ENCODE data around the gene PRKCE.
"Not testable (repeated sequence)": the region's sequence is repeated elsewhere in the genome, so short reads cannot be mapped to it uniquely, and the experiment has no call there.

Gene PRKCE

DNA sequence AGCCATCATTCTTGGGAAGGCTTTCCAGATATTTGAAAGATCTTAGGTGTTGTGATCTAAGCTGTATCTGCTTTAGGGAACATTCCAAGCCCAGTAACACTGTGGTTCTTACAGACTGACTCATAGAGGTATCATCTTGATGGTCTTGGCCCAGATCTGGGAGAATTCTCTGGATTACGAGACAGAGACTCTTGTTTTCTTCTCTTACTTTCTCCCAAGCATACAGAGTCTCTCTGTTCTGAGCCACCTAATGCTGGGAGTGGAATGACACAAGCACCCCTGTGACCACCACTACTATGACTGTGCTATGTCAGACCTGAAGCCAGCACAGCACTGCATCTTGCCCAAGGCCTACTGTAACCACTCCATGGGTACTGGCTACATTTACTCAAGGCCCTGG lies 564.7 kb downstream of the PRKCE start:
- H3K4me1 ChIP-seq (ENCODE audit: control insufficient read depth in 2 of 2, insufficient read depth in 2 of 2, low read length in 2 of 2), result no peaks in the 10 kb centered on the region
- peaks cover 0 to 5% of the 10 kb centered on the region in 2 donors for H3K9me3 ChIP-seq (ENCODE audit: control insufficient read depth in 2 of 2, low read length in 2 of 2)
- H3K27ac ChIP-seq (ENCODE audit: low read depth in 2 of 2, low read length in 2 of 2), result no peak overlapping the region
- no peaks in the 10 kb centered on the region for H3K36me3 ChIP-seq (ENCODE audit: control insufficient read depth in 2 of 2, insufficient read depth in 2 of 2, low read length in 2 of 2)
- H3K4me3 ChIP-seq (ENCODE audit: low read length in 2 of 2), result no peak overlapping the region
- H3K27me3 ChIP-seq (ENCODE audit: control insufficient read depth in 2 of 2, insufficient read depth in 2 of 2, low read length in 2 of 2), result no peaks in the 10 kb centered on the region
- no peak overlapping the region for H3K9ac ChIP-seq (ENCODE audit: low read depth in 1 of 2, low read length in 2 of 2)

DNA sequence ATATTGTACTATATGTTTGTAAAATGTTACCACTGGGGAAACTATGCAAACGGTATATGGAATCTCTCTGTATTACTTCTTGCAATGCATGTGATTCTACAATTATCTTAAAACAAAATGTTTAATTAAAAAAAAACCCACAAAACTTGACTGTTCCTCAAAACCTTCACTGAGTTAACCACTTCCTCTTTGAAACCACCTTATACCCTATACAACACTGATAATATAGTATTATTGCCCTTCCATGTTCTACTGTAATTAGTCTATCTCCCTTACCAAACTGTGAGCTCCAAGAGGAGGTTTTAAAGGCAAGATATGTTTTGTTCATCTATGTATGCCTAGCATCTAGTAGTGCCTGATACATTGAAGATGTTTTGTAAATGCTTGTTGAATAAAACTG lies 572.0 kb downstream of the PRKCE start:
- H3K36me3 ChIP-seq (ENCODE audit: control insufficient read depth in 2 of 2, insufficient read depth in 2 of 2, low read length in 2 of 2); H3K4me1 ChIP-seq (ENCODE audit: control insufficient read depth in 2 of 2, insufficient read depth in 2 of 2, low read length in 2 of 2); H3K9ac ChIP-seq (ENCODE audit: low read depth in 1 of 2, low read length in 2 of 2); H3K27me3 ChIP-seq (ENCODE audit: control insufficient read depth in 2 of 2, insufficient read depth in 2 of 2, low read length in 2 of 2); H3K27ac ChIP-seq (ENCODE audit: low read depth in 2 of 2, low read length in 2 of 2); H3K4me3 ChIP-seq (ENCODE audit: low read length in 2 of 2); H3K9me3 ChIP-seq (ENCODE audit: control insufficient read depth in 2 of 2, low read length in 2 of 2): not testable (repeated sequence)

DNA sequence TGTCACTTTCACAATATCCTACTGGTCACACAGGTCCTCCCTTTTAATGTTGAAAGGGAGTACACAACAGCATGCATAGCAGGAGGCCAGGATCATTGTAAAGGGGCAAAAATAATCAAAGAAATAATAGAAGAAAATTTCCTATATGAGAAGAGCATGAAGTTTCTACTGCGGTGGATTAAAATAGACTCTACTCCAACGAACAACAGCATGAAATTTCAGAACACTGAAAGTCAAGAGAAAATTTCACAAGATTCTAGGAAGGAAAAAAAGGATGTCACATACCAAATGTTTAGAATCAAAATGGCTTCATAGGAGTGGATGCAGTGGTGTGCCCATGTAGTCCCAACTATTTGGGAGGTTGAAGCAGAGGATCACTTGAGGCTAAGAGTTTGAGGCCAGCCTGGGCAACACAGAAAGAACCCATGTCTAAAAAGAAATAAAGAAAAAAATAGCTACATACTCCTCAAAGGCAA lies 573.7 kb downstream of the PRKCE start:
- Histone ChIP-seq H3K9ac (ENCODE audit: low read depth in 1 of 2, low read length in 2 of 2) (no peak overlapping the region), H3K27me3 (ENCODE audit: control insufficient read depth in 2 of 2, insufficient read depth in 2 of 2, low read length in 2 of 2) (no peaks in the 10 kb centered on the region), H3K27ac (ENCODE audit: low read depth in 2 of 2, low read length in 2 of 2) (no peak overlapping the region), H3K4me1 (ENCODE audit: control insufficient read depth in 2 of 2, insufficient read depth in 2 of 2, low read length in 2 of 2) (no peaks in the 10 kb centered on the region), H3K9me3 (ENCODE audit: control insufficient read depth in 2 of 2, low read length in 2 of 2) (no peaks in the 10 kb centered on the region), H3K4me3 (ENCODE audit: low read length in 2 of 2) (no peak overlapping the region), H3K36me3 (ENCODE audit: control insufficient read depth in 2 of 2, insufficient read depth in 2 of 2, low read length in 2 of 2) (no peaks in the 10 kb centered on the region)

DNA sequence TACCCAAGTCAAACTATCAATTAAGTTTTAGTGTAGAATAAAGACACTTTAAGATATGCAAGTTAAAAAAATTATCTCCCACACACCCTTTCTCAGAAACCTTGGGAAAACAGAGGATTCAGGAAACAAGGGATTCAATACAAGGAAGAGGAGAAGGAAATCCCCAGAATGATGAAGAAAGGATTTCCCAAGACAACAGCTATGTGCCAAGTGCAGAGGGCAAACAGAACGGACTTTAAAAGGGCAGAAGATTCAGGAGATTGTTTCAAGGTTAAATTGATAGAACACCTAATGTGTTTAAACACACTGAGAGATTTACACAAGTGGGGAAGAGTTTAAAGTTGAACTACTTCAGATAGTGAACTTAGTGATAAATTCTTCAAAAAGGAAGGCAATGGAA lies 574.3 kb downstream of the PRKCE start:
- no peaks in the 10 kb centered on the region for H3K27me3 ChIP-seq (ENCODE audit: control insufficient read depth in 2 of 2, insufficient read depth in 2 of 2, low read length in 2 of 2)
- H3K27ac ChIP-seq (ENCODE audit: low read depth in 2 of 2, low read length in 2 of 2), result no peak overlapping the region
- H3K4me3 ChIP-seq (ENCODE audit: low read length in 2 of 2), result no peak overlapping the region
- H3K9ac ChIP-seq (ENCODE audit: low read depth in 1 of 2, low read length in 2 of 2), result no peak overlapping the region
- H3K9me3 ChIP-seq (ENCODE audit: control insufficient read depth in 2 of 2, low read length in 2 of 2), result no peaks in the 10 kb centered on the region
- no peaks in the 10 kb centered on the region for H3K4me1 ChIP-seq (ENCODE audit: control insufficient read depth in 2 of 2, insufficient read depth in 2 of 2, low read length in 2 of 2)
- no peaks in the 10 kb centered on the region for H3K36me3 ChIP-seq (ENCODE audit: control insufficient read depth in 2 of 2, insufficient read depth in 2 of 2, low read length in 2 of 2)

DNA sequence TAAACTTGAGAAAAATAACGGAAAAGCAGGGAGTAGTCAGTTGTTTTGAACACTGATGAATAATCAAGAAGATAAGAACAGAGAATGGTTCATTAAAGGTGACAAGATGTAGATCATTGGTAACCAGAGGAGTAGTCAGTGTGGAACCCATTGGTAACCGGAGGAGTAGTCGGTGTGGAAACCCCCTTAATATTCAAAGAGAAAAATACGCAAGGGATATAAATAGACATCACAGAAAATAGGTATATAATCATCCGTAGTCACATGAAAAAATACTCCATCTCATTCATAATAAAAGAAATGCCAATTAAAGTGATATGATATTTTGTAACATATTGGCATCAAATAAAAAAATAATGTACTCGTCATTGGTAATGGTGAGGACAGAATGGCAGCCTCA lies 575.1 kb downstream of the PRKCE start:
- no peaks in the 10 kb centered on the region for H3K36me3 ChIP-seq (ENCODE audit: control insufficient read depth in 2 of 2, insufficient read depth in 2 of 2, low read length in 2 of 2)
- no peaks in the 10 kb centered on the region for H3K9me3 ChIP-seq (ENCODE audit: control insufficient read depth in 2 of 2, low read length in 2 of 2)
- H3K27me3 ChIP-seq (ENCODE audit: control insufficient read depth in 2 of 2, insufficient read depth in 2 of 2, low read length in 2 of 2), result no peaks in the 10 kb centered on the region
- no peak overlapping the region for H3K27ac ChIP-seq (ENCODE audit: low read depth in 2 of 2, low read length in 2 of 2)
- no peak overlapping the region for H3K4me3 ChIP-seq (ENCODE audit: low read length in 2 of 2)
- no peak overlapping the region for H3K9ac ChIP-seq (ENCODE audit: low read depth in 1 of 2, low read length in 2 of 2)
- no peaks in the 10 kb centered on the region for H3K4me1 ChIP-seq (ENCODE audit: control insufficient read depth in 2 of 2, insufficient read depth in 2 of 2, low read length in 2 of 2)

DNA sequence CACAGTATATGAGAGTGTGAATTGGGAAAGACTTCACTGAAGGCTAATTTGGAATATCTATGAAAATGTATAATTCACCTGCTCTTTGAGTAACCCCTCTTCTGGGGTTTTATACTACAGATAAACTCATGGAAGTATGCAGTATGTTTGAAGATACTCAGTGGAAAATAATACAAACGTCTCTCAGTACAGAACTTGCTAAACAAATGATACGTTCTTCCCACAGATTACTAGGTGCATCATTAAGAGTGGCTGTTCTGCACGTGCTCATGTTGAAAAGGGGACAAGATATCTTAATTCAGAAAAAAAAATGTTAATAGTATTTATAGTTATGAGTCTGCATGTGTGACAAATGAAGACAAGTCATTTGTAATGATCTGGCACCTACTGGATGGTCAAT lies 575.5 kb downstream of the PRKCE start:
- Histone ChIP-seq H3K4me1 (ENCODE audit: control insufficient read depth in 2 of 2, insufficient read depth in 2 of 2, low read length in 2 of 2) (no peaks in the 10 kb centered on the region), H3K27me3 (ENCODE audit: control insufficient read depth in 2 of 2, insufficient read depth in 2 of 2, low read length in 2 of 2) (no peaks in the 10 kb centered on the region), H3K9ac (ENCODE audit: low read depth in 1 of 2, low read length in 2 of 2) (no peak overlapping the region), H3K36me3 (ENCODE audit: control insufficient read depth in 2 of 2, insufficient read depth in 2 of 2, low read length in 2 of 2) (no peaks in the 10 kb centered on the region), H3K27ac (ENCODE audit: low read depth in 2 of 2, low read length in 2 of 2) (no peak overlapping the region), H3K4me3 (ENCODE audit: low read length in 2 of 2) (no peak overlapping the region), H3K9me3 (ENCODE audit: control insufficient read depth in 2 of 2, low read length in 2 of 2) (no peaks in the 10 kb centered on the region)

DNA sequence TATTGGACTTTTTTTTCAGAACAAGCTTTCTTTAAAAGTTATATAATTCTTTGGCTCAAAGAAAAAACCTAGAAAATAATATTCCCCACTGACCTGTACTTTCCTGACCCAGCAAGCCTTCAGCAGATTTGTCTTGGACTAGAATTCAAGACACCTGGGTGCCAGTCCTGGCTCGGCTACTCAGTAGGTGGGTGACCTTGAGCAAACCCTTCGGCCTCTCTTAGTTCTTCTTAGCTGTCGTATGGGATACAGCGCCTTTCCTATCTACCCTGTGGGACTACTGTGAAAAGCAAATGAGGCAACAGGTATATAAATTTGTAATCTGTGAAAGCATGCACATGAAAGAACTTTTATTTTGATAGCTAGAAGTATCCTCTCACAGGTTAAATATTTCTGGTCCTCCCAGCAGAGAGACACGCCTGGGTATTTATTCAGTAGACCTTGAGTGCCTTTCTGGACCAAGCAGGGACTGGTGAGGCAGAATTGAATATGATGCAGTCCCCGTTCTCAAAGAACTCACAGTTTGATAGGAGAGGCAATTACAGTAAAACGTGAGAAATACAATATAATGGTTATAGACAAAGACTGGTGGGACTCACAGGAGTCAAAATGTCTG lies 576.3 kb downstream of the PRKCE start:
- H3K27me3 ChIP-seq (ENCODE audit: control insufficient read depth in 2 of 2, insufficient read depth in 2 of 2, low read length in 2 of 2), result no peaks in the 10 kb centered on the region
- H3K9me3 ChIP-seq (ENCODE audit: control insufficient read depth in 2 of 2, low read length in 2 of 2), result no peaks in the 10 kb centered on the region
- no peak overlapping the region for H3K27ac ChIP-seq (ENCODE audit: low read depth in 2 of 2, low read length in 2 of 2)
- no peaks in the 10 kb centered on the region for H3K36me3 ChIP-seq (ENCODE audit: control insufficient read depth in 2 of 2, insufficient read depth in 2 of 2, low read length in 2 of 2)
- H3K4me3 ChIP-seq (ENCODE audit: low read length in 2 of 2), result no peak overlapping the region
- no peaks in the 10 kb centered on the region for H3K4me1 ChIP-seq (ENCODE audit: control insufficient read depth in 2 of 2, insufficient read depth in 2 of 2, low read length in 2 of 2)
- H3K9ac ChIP-seq (ENCODE audit: low read depth in 1 of 2, low read length in 2 of 2), result no peak overlapping the region

DNA sequence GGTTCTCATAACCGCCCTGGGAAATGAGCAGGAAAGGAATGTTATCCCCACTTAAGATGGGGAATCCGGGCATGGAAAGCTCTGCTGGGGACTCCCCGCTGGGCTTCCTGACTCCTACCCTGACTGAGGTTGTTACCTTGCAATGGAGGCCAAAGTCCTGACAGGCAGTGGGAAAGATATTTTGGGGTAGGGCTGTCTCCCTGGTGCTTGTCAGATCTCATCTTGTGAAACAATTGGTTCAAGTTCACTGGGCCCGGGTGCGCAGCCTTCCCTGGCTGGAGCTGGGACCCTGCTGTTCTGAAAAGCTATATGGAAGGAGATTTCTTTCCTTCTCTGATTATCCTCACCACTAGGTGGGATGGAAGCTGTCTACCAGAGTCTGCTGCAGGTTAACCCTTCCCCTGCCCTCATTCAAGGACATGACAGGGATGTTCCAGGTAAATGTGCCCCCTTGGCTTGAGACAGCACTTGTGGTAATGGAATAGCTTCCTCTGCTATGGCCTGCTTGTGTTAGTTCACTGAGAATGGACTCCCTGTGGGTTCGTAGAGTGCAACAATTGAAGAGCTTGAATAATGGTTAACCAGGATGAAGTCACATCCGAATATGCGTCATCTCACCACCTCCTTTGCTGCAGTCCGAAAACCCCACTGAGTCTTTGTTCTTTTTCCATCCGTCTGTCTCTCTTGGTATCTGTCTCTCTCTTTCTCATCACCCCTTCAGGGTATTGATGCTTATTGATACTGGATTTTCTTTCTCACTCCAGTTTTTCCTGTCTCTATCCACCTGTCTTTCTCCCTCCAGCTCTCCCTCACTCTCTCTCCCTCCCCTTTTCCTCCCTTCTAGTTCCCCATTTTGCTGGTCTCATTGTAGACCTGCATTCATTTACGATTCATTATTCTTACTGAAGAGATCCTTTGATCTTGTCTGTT lies 577.9 kb downstream of the PRKCE start:
- Histone ChIP-seq H3K9me3 (ENCODE audit: control insufficient read depth in 2 of 2, low read length in 2 of 2) (no peaks in the 10 kb centered on the region), H3K27ac (ENCODE audit: low read depth in 2 of 2, low read length in 2 of 2) (peak overlapping the region in 1 of 2 donors; percentile 32), H3K4me1 (ENCODE audit: control insufficient read depth in 2 of 2, insufficient read depth in 2 of 2, low read length in 2 of 2) (no peaks in the 10 kb centered on the region), H3K36me3 (ENCODE audit: control insufficient read depth in 2 of 2, insufficient read depth in 2 of 2, low read length in 2 of 2) (no peaks in the 10 kb centered on the region), H3K4me3 (ENCODE audit: low read length in 2 of 2) (no peak overlapping the region), H3K27me3 (ENCODE audit: control insufficient read depth in 2 of 2, insufficient read depth in 2 of 2, low read length in 2 of 2) (no peaks in the 10 kb centered on the region), H3K9ac (ENCODE audit: low read depth in 1 of 2, low read length in 2 of 2) (peak overlapping the region in 1 of 2 donors; percentile 15)

DNA sequence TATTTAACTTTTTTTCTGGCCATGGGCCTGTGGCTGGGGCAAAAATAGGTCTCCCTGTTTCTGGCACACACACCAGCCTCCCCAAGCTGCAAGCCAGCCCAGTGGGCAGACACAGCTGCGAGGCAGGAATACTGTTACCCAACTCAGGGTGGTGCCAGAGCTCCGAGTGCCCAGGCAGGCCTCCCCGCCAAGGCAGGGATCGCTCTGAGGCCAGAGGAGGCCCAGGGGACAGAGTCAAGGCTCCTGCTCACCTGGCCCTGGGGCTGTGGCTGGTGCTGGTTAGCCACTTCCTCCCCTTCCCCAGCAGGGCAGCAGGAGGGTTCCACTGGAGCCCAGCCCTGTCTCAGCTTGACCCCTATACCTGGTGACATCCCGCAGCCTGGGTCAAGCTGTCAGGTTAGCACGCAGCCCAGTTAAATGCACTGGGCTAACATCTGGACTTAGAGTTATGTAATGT lies 578.7 kb downstream of the PRKCE start:
- H3K4me1 ChIP-seq (ENCODE audit: control insufficient read depth in 2 of 2, insufficient read depth in 2 of 2, low read length in 2 of 2), result no peaks in the 10 kb centered on the region
- no peaks in the 10 kb centered on the region for H3K9me3 ChIP-seq (ENCODE audit: control insufficient read depth in 2 of 2, low read length in 2 of 2)
- H3K36me3 ChIP-seq (ENCODE audit: control insufficient read depth in 2 of 2, insufficient read depth in 2 of 2, low read length in 2 of 2), result no peaks in the 10 kb centered on the region
- H3K9ac ChIP-seq (ENCODE audit: low read depth in 1 of 2, low read length in 2 of 2), result no peak overlapping the region
- H3K4me3 ChIP-seq (ENCODE audit: low read length in 2 of 2), result no peak overlapping the region
- no peaks in the 10 kb centered on the region for H3K27me3 ChIP-seq (ENCODE audit: control insufficient read depth in 2 of 2, insufficient read depth in 2 of 2, low read length in 2 of 2)
- no peak overlapping the region for H3K27ac ChIP-seq (ENCODE audit: low read depth in 2 of 2, low read length in 2 of 2)

DNA sequence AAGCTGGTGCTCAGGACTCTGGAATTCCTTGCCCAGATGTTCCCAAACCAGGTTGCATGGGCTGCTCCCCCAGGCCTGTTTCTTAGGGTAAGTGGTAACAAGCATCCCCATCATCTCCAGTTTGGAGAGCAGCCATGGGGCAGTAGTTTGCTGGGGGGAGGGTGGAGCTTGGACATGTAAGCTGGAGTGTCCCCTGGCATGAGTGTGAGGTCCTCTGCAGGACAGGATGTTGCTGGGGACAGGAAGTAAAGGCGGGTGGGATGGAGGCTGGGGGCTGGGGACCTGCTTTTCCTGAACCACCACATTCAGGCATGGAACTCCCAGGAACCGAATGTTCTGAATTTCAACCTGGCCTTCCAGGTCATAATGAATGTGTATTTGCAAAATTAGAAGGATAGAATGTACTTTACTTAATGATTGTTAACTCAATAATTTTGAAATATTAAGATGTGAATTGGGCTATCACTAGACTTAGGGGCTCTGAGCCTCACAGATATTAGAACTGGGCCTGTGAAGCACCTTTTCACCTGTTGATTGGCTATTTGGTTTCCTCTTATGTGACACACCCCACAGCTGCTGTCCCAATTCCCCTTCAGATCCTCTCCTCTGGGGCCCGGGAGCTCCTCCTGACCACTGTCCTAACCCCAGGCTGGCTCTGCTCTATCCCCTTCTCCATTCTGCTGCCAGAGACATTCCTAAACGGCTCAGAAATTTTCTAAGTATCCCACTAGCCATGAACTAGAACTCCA lies 579.4 kb downstream of the PRKCE start:
- Histone ChIP-seq H3K9ac (ENCODE audit: low read depth in 1 of 2, low read length in 2 of 2) (no peak overlapping the region), H3K27ac (ENCODE audit: low read depth in 2 of 2, low read length in 2 of 2) (no peak overlapping the region), H3K4me3 (ENCODE audit: low read length in 2 of 2) (no peak overlapping the region), H3K27me3 (ENCODE audit: control insufficient read depth in 2 of 2, insufficient read depth in 2 of 2, low read length in 2 of 2) (no peaks in the 10 kb centered on the region), H3K9me3 (ENCODE audit: control insufficient read depth in 2 of 2, low read length in 2 of 2) (no peaks in the 10 kb centered on the region), H3K4me1 (ENCODE audit: control insufficient read depth in 2 of 2, insufficient read depth in 2 of 2, low read length in 2 of 2) (no peaks in the 10 kb centered on the region), H3K36me3 (ENCODE audit: control insufficient read depth in 2 of 2, insufficient read depth in 2 of 2, low read length in 2 of 2) (no peaks in the 10 kb centered on the region)
